Measurements from ENCODE around the gene TICAM2. TPM values are rescaled to one million over a fixed set of nuclear protein-coding genes. Genes with fewer than 3 reads are reported as not detected.

TICAM2 gene
- total RNA-seq, 2 experiments from 2014 or later = 0.30 to 0.50 TPM

- CTCF ChIA-PET = no interaction called here
- H3K27ac Mint-ChIP-seq = no peak overlapping the region
- H3K27me3 Mint-ChIP-seq = no peaks in the 10 kb centered on the region
- TF ChIP-seq, protein P1, sequence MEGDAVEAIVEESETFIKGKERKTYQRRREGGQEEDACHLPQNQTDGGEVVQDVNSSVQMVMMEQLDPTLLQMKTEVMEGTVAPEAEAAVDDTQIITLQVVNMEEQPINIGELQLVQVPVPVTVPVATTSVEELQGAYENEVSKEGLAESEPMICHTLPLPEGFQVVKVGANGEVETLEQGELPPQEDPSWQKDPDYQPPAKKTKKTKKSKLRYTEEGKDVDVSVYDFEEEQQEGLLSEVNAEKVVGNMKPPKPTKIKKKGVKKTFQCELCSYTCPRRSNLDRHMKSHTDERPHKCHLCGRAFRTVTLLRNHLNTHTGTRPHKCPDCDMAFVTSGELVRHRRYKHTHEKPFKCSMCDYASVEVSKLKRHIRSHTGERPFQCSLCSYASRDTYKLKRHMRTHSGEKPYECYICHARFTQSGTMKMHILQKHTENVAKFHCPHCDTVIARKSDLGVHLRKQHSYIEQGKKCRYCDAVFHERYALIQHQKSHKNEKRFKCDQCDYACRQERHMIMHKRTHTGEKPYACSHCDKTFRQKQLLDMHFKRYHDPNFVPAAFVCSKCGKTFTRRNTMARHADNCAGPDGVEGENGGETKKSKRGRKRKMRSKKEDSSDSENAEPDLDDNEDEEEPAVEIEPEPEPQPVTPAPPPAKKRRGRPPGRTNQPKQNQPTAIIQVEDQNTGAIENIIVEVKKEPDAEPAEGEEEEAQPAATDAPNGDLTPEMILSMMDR (IDR thresholded peaks at IDR 0.05) = no peak
- no peaks in the 10 kb centered on the region for H3K4me1 ChIP-seq (ENCODE audit: insufficient read depth, low read length)
- ATAC-seq (ENCODE audit: poor library complexity) (no peak), DNase-seq (no peak)
- no peak overlapping the region for H3K4me3 ChIP-seq (ENCODE audit: low read length)
- no peaks in the 10 kb centered on the region for H3K36me3 ChIP-seq (ENCODE audit: insufficient read depth, low read length)
- no peak overlapping the region for H3K27ac ChIP-seq (ENCODE audit: low read depth in 1 of 2, low read length in 2 of 2)
- H3K36me3 Mint-ChIP-seq (ENCODE audit: low read depth) = no peaks in the 10 kb centered on the region
- POLR2A ChIA-PET = no interaction called here
- no peak overlapping the region for H3K4me3 Mint-ChIP-seq
- no peaks in the 10 kb centered on the region for H3K9me3 Mint-ChIP-seq
- intact Hi-C loops (cut with DNase I, micrococcal nuclease) = no loop called here
- H3K27me3 ChIP-seq (ENCODE audit: control insufficient read depth in 1 of 2, insufficient read depth in 2 of 2, low read length in 2 of 2) = no peaks in the 10 kb centered on the region
- no peaks in the 10 kb centered on the region for H3K9me3 ChIP-seq (ENCODE audit: control insufficient read depth in 1 of 2, insufficient read depth in 1 of 2, low read length in 2 of 2)
- no peaks in the 10 kb centered on the region for H3K4me1 Mint-ChIP-seq (ENCODE audit: low read depth)
These were observed 21.3 kb downstream of the TICAM2 start for GRCh38 chr5:115580941-115581340.

- TF ChIP-seq, protein P1 (IDR thresholded peaks at IDR 0.05) = no peak
- Mint-ChIP-seq H3K4me3 (no peak overlapping the region), H3K27me3 (no peaks in the 10 kb centered on the region), H3K36me3 (ENCODE audit: low read depth) (no peaks in the 10 kb centered on the region), H3K27ac (no peak overlapping the region), H3K9me3 (no peaks in the 10 kb centered on the region), H3K4me1 (ENCODE audit: low read depth) (no peaks in the 10 kb centered on the region)
- DNase-seq (no peak), ATAC-seq (ENCODE audit: poor library complexity) (no peak)
- Histone ChIP-seq H3K4me3 (ENCODE audit: low read length) (no peak overlapping the region), H3K27me3 (ENCODE audit: control insufficient read depth in 1 of 2, insufficient read depth in 2 of 2, low read length in 2 of 2) (no peaks in the 10 kb centered on the region), H3K27ac (ENCODE audit: low read depth in 1 of 2, low read length in 2 of 2) (no peak overlapping the region), H3K9me3 (ENCODE audit: control insufficient read depth in 1 of 2, insufficient read depth in 1 of 2, low read length in 2 of 2) (no peaks in the 10 kb centered on the region), H3K4me1 (ENCODE audit: insufficient read depth, low read length) (no peaks in the 10 kb centered on the region), H3K36me3 (ENCODE audit: insufficient read depth, low read length) (no peaks in the 10 kb centered on the region)
- CTCF ChIA-PET = no interaction called here
- POLR2A ChIA-PET = no interaction called here
- intact Hi-C loops (cut with DNase I, micrococcal nuclease) = no loop called here
These were observed 22.5 kb downstream of the TICAM2 start for GRCh38 chr5:115579747-115580173.

DNA sequence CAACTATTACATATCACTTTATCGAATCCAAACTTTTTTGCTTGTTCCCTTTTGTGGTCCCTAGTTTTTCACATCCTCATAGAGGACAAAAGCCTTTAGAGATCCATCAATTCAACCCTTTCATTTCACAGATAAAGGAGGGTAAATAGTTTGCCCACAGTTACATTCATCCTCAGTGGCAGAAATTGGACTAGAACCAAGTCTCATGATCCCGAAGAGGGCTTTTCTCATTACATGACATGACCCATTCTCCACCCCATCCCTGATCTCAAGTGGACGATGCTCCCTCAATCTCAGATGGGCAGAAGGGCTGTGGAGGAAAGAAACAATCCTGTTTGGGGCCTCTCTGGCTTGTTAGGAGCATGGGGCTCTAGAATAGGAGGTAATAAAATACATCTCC, 23.1 kb downstream of the TICAM2 start:
- H3K4me3 Mint-ChIP-seq = no peak overlapping the region
- Histone ChIP-seq H3K27me3 (ENCODE audit: control insufficient read depth in 1 of 2, insufficient read depth in 2 of 2, low read length in 2 of 2) (no peaks in the 10 kb centered on the region), H3K36me3 (ENCODE audit: insufficient read depth, low read length) (no peaks in the 10 kb centered on the region), H3K27ac (ENCODE audit: low read depth in 1 of 2, low read length in 2 of 2) (no peak overlapping the region), H3K4me1 (ENCODE audit: insufficient read depth, low read length) (no peaks in the 10 kb centered on the region), H3K4me3 (ENCODE audit: low read length) (no peak overlapping the region), H3K9me3 (ENCODE audit: control insufficient read depth in 1 of 2, insufficient read depth in 1 of 2, low read length in 2 of 2) (no peaks in the 10 kb centered on the region)
- H3K27ac Mint-ChIP-seq = no peak overlapping the region
- ChIA-PET CTCF (no interaction called here), POLR2A (no interaction called here)
- DNase-seq (no peak), ATAC-seq (ENCODE audit: poor library complexity) (no peak)
- intact Hi-C loops (cut with DNase I, micrococcal nuclease) = no loop called here
- no peaks in the 10 kb centered on the region for H3K36me3 Mint-ChIP-seq (ENCODE audit: low read depth)
- no peaks in the 10 kb centered on the region for H3K9me3 Mint-ChIP-seq
- H3K27me3 Mint-ChIP-seq = no peaks in the 10 kb centered on the region
- TF ChIP-seq, protein P1 (IDR thresholded peaks at IDR 0.05) = no peak
- no peaks in the 10 kb centered on the region for H3K4me1 Mint-ChIP-seq (ENCODE audit: low read depth)

Measured in CD4-positive, alpha-beta T cell (primary cell).